Limb (tissue), 2 donors: ENCODE results near the gene AGPAT3.

Experiments used
- DNase-seq, 2 donors: peaks; one replicate each; pipeline ENCODE4 v3.0.0-alpha.2; 2016; ENCODE audit errors: extremely low spot score in 2 of 2

Gene AGPAT3

GRCh38 chr21:43993420-43993934 is 128.5 kb downstream of the AGPAT3 start:
- no peak for DNase-seq

- DNase-seq = no peak
Observed at GRCh38 chr21:43994085-43994484, 129.1 kb downstream of the AGPAT3 start.

- DNase-seq = no peak
Observed at GRCh38 chr21:43994646-43995045, 129.6 kb downstream of the AGPAT3 start.

GRCh38 chr21:43995521-43996105 is 130.6 kb downstream of the AGPAT3 start:
- DNase-seq = no peak

- no peak for DNase-seq
Observed at GRCh38 chr21:43997766-43998742, 133.0 kb downstream of the AGPAT3 start.

GRCh38 chr21:44000360-44000759 is 135.3 kb downstream of the AGPAT3 start:
- no peak for DNase-seq

- no peak for DNase-seq
Observed at GRCh38 chr21:44002511-44002910, 137.5 kb downstream of the AGPAT3 start.

GRCh38 chr21:44003307-44003966 is 138.4 kb downstream of the AGPAT3 start:
- no peak for DNase-seq

- no peak for DNase-seq
Observed at GRCh38 chr21:44005071-44005470, 140.0 kb downstream of the AGPAT3 start.

- DNase-seq = no peak
Observed at GRCh38 chr21:44005593-44005992, 140.6 kb downstream of the AGPAT3 start.

- no peak for DNase-seq
Observed at GRCh38 chr21:44006017-44006619, 141.1 kb downstream of the AGPAT3 start.

- DNase-seq = no peak
Observed at GRCh38 chr21:44006656-44007055, 141.6 kb downstream of the AGPAT3 start.

- no peak for DNase-seq
Observed at GRCh38 chr21:44010429-44010828, 145.4 kb downstream of the AGPAT3 start.

- no peak for DNase-seq
Observed at GRCh38 chr21:44011123-44011522, 146.1 kb downstream of the AGPAT3 start.

GRCh38 chr21:44011579-44012473 is 146.8 kb downstream of the AGPAT3 start, which contains the start of gene TRAPPC10:
Gene TRAPPC10, plus strand, starts transcription at chr21:44012309. Its CDS starts 185 bp downstream, at chr21:44012494.
- DNase-seq = peak; percentile 81 to 92

- DNase-seq = peak in 1 of 2 donors; percentile 74
Observed at GRCh38 chr21:44012474-44013379, 147.7 kb downstream of the AGPAT3 start.

GRCh38 chr21:44013380-44014088 is 148.5 kb downstream of the AGPAT3 start:
- no peak for DNase-seq

GRCh38 chr21:44017601-44018000 is 152.6 kb downstream of the AGPAT3 start:
- DNase-seq = no peak

GRCh38 chr21:44018127-44018526 is 153.1 kb downstream of the AGPAT3 start:
- no peak for DNase-seq
